HG03095 (cell line): ENCODE results near the gene ABL1.

Experiments used
- ATAC-seq: cut with Tn5 transposase; IDR thresholded peaks from one replicate; pipeline ENCODE4 v1.9.1; 2021; ENCODE audit warnings: moderate library complexity; ENCODE audit not compliant: unreplicated experiment

The ABL1 gene

GRCh38 chr9:130824643-130825350, 10.3 kb upstream of the ABL1 start:
- ATAC-seq: no peak

GRCh38 chr9:130825351-130825651, 9.8 kb upstream of the ABL1 start:
- no peak for ATAC-seq

GRCh38 chr9:130825809-130826208, 9.2 kb upstream of the ABL1 start:
- no peak for ATAC-seq

- no peak for ATAC-seq
Measured at GRCh38 chr9:130829762-130830161, 5.3 kb upstream of the ABL1 start.

GRCh38 chr9:130830231-130830760, 4.8 kb upstream of the ABL1 start:
- no peak for ATAC-seq

GRCh38 chr9:130831077-130831476, 4.0 kb upstream of the ABL1 start:
- ATAC-seq: no peak

- ATAC-seq: no peak
Measured at GRCh38 chr9:130833031-130833990, 1.7 kb upstream of the ABL1 start.

- ATAC-seq: peak; percentile 39
Measured at GRCh38 chr9:130835441-130836298, 616 bp downstream of the ABL1 start.

GRCh38 chr9:130837002-130837511, 2.0 kb downstream of the ABL1 start:
- no peak for ATAC-seq

GRCh38 chr9:130837643-130838042, 2.6 kb downstream of the ABL1 start:
- no peak for ATAC-seq

GRCh38 chr9:130839132-130840111, 4.4 kb downstream of the ABL1 start:
- ATAC-seq: no peak

- ATAC-seq: no peak
Measured at GRCh38 chr9:130842545-130842944, 7.5 kb downstream of the ABL1 start.

- ATAC-seq: no peak
Measured at GRCh38 chr9:130843049-130843908, 8.2 kb downstream of the ABL1 start.

- no peak for ATAC-seq
Measured at GRCh38 chr9:130844044-130844451, 9.0 kb downstream of the ABL1 start.

- no peak for ATAC-seq
Measured at GRCh38 chr9:130845254-130845653, 10.2 kb downstream of the ABL1 start.

GRCh38 chr9:130845901-130846481, 10.9 kb downstream of the ABL1 start:
- ATAC-seq: no peak

- ATAC-seq: no peak
Measured at GRCh38 chr9:130846487-130847305, 11.6 kb downstream of the ABL1 start.
